GM21528 (cell line): ENCODE measurements around the gene LEAP2.

Experiments
- ATAC-seq: cut with Tn5 transposase; IDR thresholded peaks from one replicate; pipeline ENCODE4 v1.9.1; 2021; ENCODE audit warnings: mild to moderate bottlenecking, moderate library complexity; ENCODE audit not compliant: unreplicated experiment, low FRiP score

The LEAP2 gene, protein sequence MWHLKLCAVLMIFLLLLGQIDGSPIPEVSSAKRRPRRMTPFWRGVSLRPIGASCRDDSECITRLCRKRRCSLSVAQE

GRCh38 chr5:132873119-132873929, at the start of gene LEAP2:
TSS of gene LEAP2 (plus strand) at chr5:132873668. CDS start at chr5:132873695, 27 bp downstream.
- no peak for ATAC-seq

- ATAC-seq = no peak
Measured at GRCh38 chr5:132824426-132824825, 49.0 kb upstream of the LEAP2 start.

- no peak for ATAC-seq
Measured at GRCh38 chr5:132825033-132825833, 48.2 kb upstream of the LEAP2 start.

DNA sequence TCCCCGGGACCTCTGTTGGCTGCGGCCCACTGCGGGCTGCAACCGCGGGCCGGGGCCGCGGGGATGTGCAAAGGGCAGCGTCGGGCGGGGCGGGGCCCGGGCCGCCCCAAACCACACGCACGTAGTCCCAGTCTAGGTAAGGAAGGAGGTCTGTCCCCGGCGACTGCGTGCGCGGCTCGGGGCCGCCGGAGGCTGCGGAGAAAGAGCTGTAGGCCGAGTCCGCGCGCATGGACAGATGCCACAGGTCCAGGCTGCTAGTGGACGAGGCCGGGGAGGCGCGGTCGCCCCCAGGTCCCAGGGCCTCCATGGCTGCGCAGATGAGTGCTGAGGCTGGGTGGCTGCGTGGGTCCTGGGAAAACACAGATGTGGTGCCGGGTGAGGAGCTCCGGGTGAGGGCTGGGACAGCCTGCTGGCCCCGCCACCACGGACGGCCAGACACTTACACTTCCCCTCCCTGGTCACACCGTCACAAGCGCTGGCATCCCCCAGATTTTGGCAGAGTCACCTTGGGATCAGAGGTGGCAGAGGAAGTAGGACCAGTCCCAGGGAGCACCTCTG, 47.6 kb upstream of the LEAP2 start:
- no peak for ATAC-seq

DNA sequence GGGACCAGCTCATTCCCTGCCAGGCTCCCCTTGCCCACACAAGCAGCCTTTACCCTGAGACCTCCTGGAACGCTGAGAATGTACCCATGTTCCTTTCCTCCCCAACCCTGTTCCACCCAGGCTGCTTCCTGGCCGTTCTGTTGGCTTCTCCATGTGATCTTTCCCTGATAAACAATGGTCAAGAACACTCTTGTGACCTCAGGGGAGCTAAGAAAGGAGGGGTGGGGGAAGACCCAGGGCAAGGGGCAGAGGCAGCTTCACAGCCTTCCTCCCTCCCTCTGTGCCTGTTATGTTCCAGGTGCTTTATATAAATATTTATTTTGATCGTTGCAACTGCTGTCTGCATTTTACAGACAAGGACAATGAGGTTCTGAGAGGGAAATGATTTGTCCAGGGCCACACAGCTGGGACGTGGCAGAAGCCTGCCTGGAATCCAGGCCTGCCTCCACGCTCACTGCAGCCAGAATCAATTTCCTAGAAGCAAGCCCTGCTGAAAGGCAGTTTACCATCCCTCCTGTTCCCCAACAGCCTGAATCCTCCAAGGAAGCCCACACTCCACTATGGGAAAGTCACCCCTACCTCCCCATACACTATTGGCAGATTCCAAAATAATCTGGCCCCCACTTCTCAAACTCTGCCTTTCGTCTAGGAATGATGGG, 46.9 kb upstream of the LEAP2 start:
- ATAC-seq = no peak

GRCh38 chr5:132827943-132828673, 45.4 kb upstream of the LEAP2 start:
- ATAC-seq = no peak

- no peak for ATAC-seq
Measured at GRCh38 chr5:132828846-132829494, 44.5 kb upstream of the LEAP2 start.

GRCh38 chr5:132829742-132830435, 43.6 kb upstream of the LEAP2 start:
- ATAC-seq = peak; percentile 75

GRCh38 chr5:132830436-132831094, 42.9 kb upstream of the LEAP2 start, which contains the start of gene SHROOM1:
TSS of gene SHROOM1 (minus strand) at chr5:132830647. CDS start at chr5:132826140, 4,507 bp downstream.
- ATAC-seq = peak; percentile 70

- ATAC-seq = no peak
Measured at GRCh38 chr5:132831095-132831860, 42.2 kb upstream of the LEAP2 start.

DNA sequence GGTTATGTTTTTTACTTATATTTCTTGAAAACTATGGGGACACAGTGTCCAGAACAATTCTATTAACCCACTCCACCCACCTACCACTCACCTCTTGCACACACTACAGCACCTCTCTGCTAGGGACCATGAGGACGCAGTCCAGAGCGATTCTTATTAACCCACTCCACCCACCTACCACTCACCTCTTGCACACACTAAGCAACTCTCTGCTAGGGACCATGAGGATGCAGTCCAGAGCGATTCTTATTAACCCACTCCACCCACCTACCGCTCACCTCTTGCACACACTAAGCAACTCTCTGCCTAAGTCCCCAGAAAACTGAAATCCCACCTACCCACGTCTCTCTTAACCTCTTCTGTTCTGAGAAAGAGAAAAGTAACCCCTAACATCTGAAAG, 40.9 kb upstream of the LEAP2 start:
- no peak for ATAC-seq

- ATAC-seq = no peak
Measured at GRCh38 chr5:132834057-132834456, 39.4 kb upstream of the LEAP2 start.

GRCh38 chr5:132836852-132837251, 36.6 kb upstream of the LEAP2 start:
- ATAC-seq = no peak

- no peak for ATAC-seq
Measured at GRCh38 chr5:132837868-132838267, 35.6 kb upstream of the LEAP2 start.

GRCh38 chr5:132838516-132839282, 34.8 kb upstream of the LEAP2 start:
- ATAC-seq = no peak

DNA sequence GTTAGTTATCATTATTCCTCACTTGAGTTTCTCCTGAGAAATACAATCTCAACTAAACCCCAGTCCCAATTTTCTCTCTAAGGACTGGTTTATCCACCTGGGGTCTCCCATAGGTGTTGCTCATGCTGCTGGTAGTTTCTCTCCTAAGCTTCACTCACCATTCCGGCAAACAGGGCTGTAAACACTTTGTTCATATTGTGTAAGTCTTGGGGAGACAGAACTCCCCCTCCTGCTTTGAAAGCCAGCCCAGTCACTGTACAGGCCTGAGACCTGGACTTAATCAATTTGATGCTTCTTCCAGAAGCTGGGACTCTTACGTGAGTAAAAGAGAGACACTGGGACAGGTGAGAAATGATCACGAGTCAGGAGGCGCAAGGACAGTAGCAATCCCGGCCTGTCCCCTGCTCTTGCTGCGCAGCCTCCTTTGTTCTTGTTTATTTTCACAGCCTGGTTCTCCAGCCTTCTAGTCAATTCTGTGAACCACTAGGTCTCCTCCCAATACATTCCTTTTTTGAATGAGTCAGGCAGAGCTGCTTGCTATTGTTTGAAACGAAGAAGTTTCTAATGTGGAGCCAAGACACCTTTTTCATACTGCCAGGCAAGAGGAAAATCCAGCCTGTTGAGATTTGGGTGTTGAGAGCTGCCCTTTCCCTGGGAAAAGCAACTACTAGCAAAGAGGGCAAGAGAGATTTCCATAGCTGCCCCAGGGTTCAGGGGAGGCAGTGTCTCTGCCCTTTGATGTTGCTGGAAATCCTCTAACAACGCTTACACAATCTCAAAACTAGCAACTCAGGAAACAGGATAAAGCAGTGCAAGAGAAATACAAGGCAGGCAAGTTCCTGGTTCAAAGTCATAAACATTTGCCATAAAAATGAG, 33.8 kb upstream of the LEAP2 start:
- no peak for ATAC-seq
